HepG2 (cell line): ENCODE data around the gene HSPA1L. TPM values are rescaled to one million over a fixed set of nuclear protein-coding genes. Genes with fewer than 3 reads are reported as not detected.

Experiments
- CCDC6 ChIP-seq: sonication (generic); formaldehyde crosslinking; IDR thresholded peaks from 2 replicates; pipeline ENCODE4 v1.8.1; 2022; ENCODE audit warnings: mild to moderate bottlenecking, missing genetic modification reagents, moderate library complexity
- CENPT ChIP-seq: sonication (generic); formaldehyde crosslinking; IDR thresholded peaks from 2 replicates; pipeline ENCODE4 v1.8.0; 2022; ENCODE audit warnings: low read depth, mild to moderate bottlenecking, moderate library complexity, missing genetic modification reagents
- DR1 ChIP-seq: sonication (generic); formaldehyde crosslinking; IDR thresholded peaks from 2 replicates; pipeline ENCODE4 v1.8.0; 2021; ENCODE audit warnings: mild to moderate bottlenecking, missing genetic modification reagents, inconsistent platforms
- FOXC1 ChIP-seq: sonication (generic); formaldehyde crosslinking; IDR thresholded peaks from 2 replicates; pipeline ENCODE4 v1.8.0; 2022; ENCODE audit warnings: mild to moderate bottlenecking, missing genetic modification reagents, borderline replicate concordance
- HNRNPH1 ChIP-seq: fragments of 200-400 bp; formaldehyde crosslinking; optimal IDR thresholded peaks from 2 replicates; pipeline ENCODE3; 2017; ENCODE audit warnings: mild to moderate bottlenecking, low read depth, low read length
- ISX ChIP-seq: sonication (generic); formaldehyde crosslinking; conservative IDR thresholded peaks from 2 replicates; pipeline ENCODE4 v1.5.0; 2020; ENCODE audit warnings: missing genetic modification reagents
- JUN ChIP-seq: sonication (generic); formaldehyde crosslinking; IDR thresholded peaks from 2 replicates; pipeline ENCODE4 v1.4.0; 2020; ENCODE audit warnings: mild to moderate bottlenecking, missing genetic modification reagents
- NFYC ChIP-seq: IDR thresholded peaks from 2 replicates; pipeline ENCODE4 v1.6.1; 2016; ENCODE audit warnings: missing genetic modification reagents, missing compliant biosample characterization
- PTBP1 ChIP-seq: fragments of 200-400 bp; formaldehyde crosslinking; IDR thresholded peaks from 2 replicates; pipeline ENCODE4 v1.6.1; 2018; ENCODE audit warnings: low read length, low read depth; ENCODE audit not compliant: poor library complexity, severe bottlenecking
- RERE ChIP-seq: IDR thresholded peaks from 2 replicates; pipeline ENCODE4 v1.6.1; 2016; ENCODE audit warnings: low read depth, missing genetic modification reagents, missing compliant biosample characterization
- RFX5 ChIP-seq: IDR thresholded peaks from 2 replicates; pipeline ENCODE4 v1.6.1; 2011; ENCODE audit warnings: low read depth, low read length, improper control_type of control experiment
- SAFB2 ChIP-seq: sonication (generic); formaldehyde crosslinking; IDR thresholded peaks from 2 replicates; pipeline ENCODE4 v1.5.1; 2020; ENCODE audit warnings: missing genetic modification reagents, low read depth, mild to moderate bottlenecking, borderline replicate concordance
- SNAPC2 ChIP-seq: sonication (generic); formaldehyde crosslinking; IDR thresholded peaks from 2 replicates; pipeline ENCODE4 v1.8.1; 2022; ENCODE audit warnings: mild to moderate bottlenecking, missing genetic modification reagents
- SOX13 ChIP-seq, 3 experiments: fragments of 450-650 bp in 1 of 3; sonication (generic) in 1 of 3; formaldehyde crosslinking in 1 of 3; IDR thresholded peaks in 2 of 3; conservative IDR thresholded peaks in 1 of 3; 2 replicates each; pipeline versions ENCODE4 v1.5.0 to v1.6.1; 2016 to 2020; ENCODE audit warnings: antibody characterized with exemption in 1 of 3, mild to moderate bottlenecking in 1 of 3, missing compliant biosample characterization in 1 of 3, missing genetic modification reagents in 1 of 3, moderate library complexity in 1 of 3
- SP2 ChIP-seq: sonication (generic); formaldehyde crosslinking; IDR thresholded peaks from 2 replicates; pipeline ENCODE4 v1.5.1; 2020; ENCODE audit warnings: mild to moderate bottlenecking, missing genetic modification reagents
- SSRP1 ChIP-seq: IDR thresholded peaks from 2 replicates; pipeline ENCODE4 v1.6.1; 2016; ENCODE audit warnings: control low read depth
- ZBTB7A ChIP-seq: sonication (generic); formaldehyde crosslinking; IDR thresholded peaks from 2 replicates; pipeline ENCODE4 v1.8.0; 2022; ENCODE audit warnings: mild to moderate bottlenecking, missing genetic modification reagents
- ZNF232 ChIP-seq: sonication (generic); formaldehyde crosslinking; IDR thresholded peaks from 2 replicates; pipeline ENCODE4 v1.4.0; 2020; ENCODE audit warnings: missing genetic modification reagents, borderline replicate concordance
- ZNF275 ChIP-seq: sonication (generic); formaldehyde crosslinking; IDR thresholded peaks from 2 replicates; pipeline ENCODE4 v1.8.0; 2022; ENCODE audit warnings: missing genetic modification reagents, mild to moderate bottlenecking, inconsistent platforms, borderline replicate concordance
- ZNF329 ChIP-seq: sonication (generic); formaldehyde crosslinking; IDR thresholded peaks from 2 replicates; pipeline ENCODE4 v1.9.0; 2021; ENCODE audit warnings: low read depth, mild to moderate bottlenecking, missing genetic modification reagents
- ZNF451 ChIP-seq: sonication (generic); formaldehyde crosslinking; IDR thresholded peaks from 2 replicates; pipeline ENCODE4 v1.5.0; 2020; ENCODE audit warnings: mild to moderate bottlenecking, missing genetic modification reagents
- ZNF678 ChIP-seq: sonication (generic); formaldehyde crosslinking; IDR thresholded peaks from 2 replicates; pipeline ENCODE4 v1.4.0; 2020; ENCODE audit warnings: mild to moderate bottlenecking, missing genetic modification reagents
- ZNF83 ChIP-seq: sonication (generic); formaldehyde crosslinking; IDR thresholded peaks from 2 replicates; pipeline ENCODE4 v1.4.0; 2020; ENCODE audit warnings: missing genetic modification reagents, mild to moderate bottlenecking, borderline replicate concordance
- polyA plus RNA-seq, 8 experiments: library from polyadenylated mRNA; depleted of rRNA in 3 of 8; stranded (reverse) in 7 of 8; unstranded in 1 of 8; fragments of >200 nt; fragmentation: Illumina TruSeq in 4 of 8; extraction: Trizol in 4 of 8; gene quantifications; 2 replicates each; pipeline versions ENCODE4 v1.2.1 to v1.2.3, GENCODE V29; 2011 to 2016; ENCODE audit warnings: low read depth in 4 of 8, missing spikeins in 1 of 8, mixed read lengths in 1 of 8; ENCODE audit not compliant: insufficient read depth in 1 of 8
- total RNA-seq, 5 experiments: library from RNA; depleted of rRNA; stranded (reverse); fragments of >200 nt; fragmentation: Illumina TruSeq; extraction: Trizol; gene quantifications; 2 replicates each; pipeline ENCODE4 v1.2.3, GENCODE V29; 2016; ENCODE audit warnings: low read depth in 1 of 5

HSPA1L gene
- total and polyA plus RNA-seq, 2 of the 13 experiments (the other 11 are each of a cell fraction or from before 2014, with no cell fraction given) = 0.55 to 1.0 TPM

GRCh38 chr6:31776989-31777666 is 38.0 kb downstream of the HSPA1L start, which contains the start of gene VWA7 (continued):
- 0 out of 2 replicates have a peak, but pooled peaks have one; percentile 32 for TF ChIP-seq RERE (CRISPR knock-in tag)
- TF ChIP-seq CCDC6 (CRISPR knock-in tag) = 0 out of 2 replicates have a peak, but pooled peaks have one; percentile 54
- no peak for TF ChIP-seq ZNF232
- 0 out of 2 replicates have a peak, but pooled peaks have one; percentile 71 for TF ChIP-seq ZNF83 (CRISPR knock-in tag)
- peak; percentile 64; the same call in 1 of the 2 replicates for TF ChIP-seq ZNF451 (CRISPR knock-in tag)
- peak; percentile 40 for TF ChIP-seq HNRNPH1
- TF ChIP-seq ZNF329 (CRISPR knock-in tag) = no peak
- TF ChIP-seq ZNF678 (CRISPR knock-in tag) = no peak
- peak; percentile 58 for TF ChIP-seq DR1 (CRISPR knock-in tag)
- peak; percentile 64; the same call in 1 of the 2 replicates for TF ChIP-seq ZBTB7A
- no peak for TF ChIP-seq SNAPC2 (CRISPR knock-in tag)
- no peak for TF ChIP-seq SAFB2
- TF ChIP-seq JUN = 0 out of 2 replicates have a peak, but pooled peaks have one; percentile 16
- TF ChIP-seq FOXC1 (CRISPR knock-in tag) = peak; percentile 86; the same call in 1 of the 2 replicates
- TF ChIP-seq SP2 (CRISPR knock-in tag) = 0 out of 2 replicates have a peak, but pooled peaks have one; percentile 19
- no peak for TF ChIP-seq ZNF275 (CRISPR knock-in tag)
- TF ChIP-seq SSRP1 (CRISPR knock-in tag) = no peak; the same call in 1 of the 2 replicates
- 0 out of 2 replicates have a peak, but pooled peaks have one; percentile 32 for TF ChIP-seq NFYC (CRISPR knock-in tag)
- no peak for TF ChIP-seq PTBP1
- no peak for TF ChIP-seq SOX13 (IDR thresholded peaks at IDR 0.05)
- TF ChIP-seq SOX13 (CRISPR knock-in tag; conservative IDR thresholded peaks at IDR 0.05 in 1 of 2, IDR thresholded peaks at IDR 0.05 in 1 of 2) = peak in 1 of 2 experiments; percentile 64; a peak in 2 of 4 replicates
- no peak for TF ChIP-seq ISX (CRISPR knock-in tag)
- TF ChIP-seq RFX5 = no peak
- no peak for TF ChIP-seq CENPT (CRISPR knock-in tag)
